Sigmoid colon (tissue), 3 donors: ENCODE results near the gene MAZ.

Source experiments
- CTCF ChIP-seq, 4 experiments: fragments of 450-650 bp in 3 of 4; fragments of 200-600 bp in 1 of 4; IDR thresholded peaks; one replicate each; pipeline ENCODE4 v1.5.1; 2016 to 2019; ENCODE audit warnings: antibody characterized with exemption in 4 of 4, mild to moderate bottlenecking in 3 of 4, moderate library complexity in 2 of 4
- POLR2A ChIP-seq, 2 donors: fragments of 450-650 bp; IDR thresholded peaks; one replicate each; pipeline ENCODE4 v1.6.1; 2016; ENCODE audit warnings: antibody characterized with exemption in 2 of 2, mild to moderate bottlenecking in 2 of 2, moderate library complexity in 2 of 2

DNA sequence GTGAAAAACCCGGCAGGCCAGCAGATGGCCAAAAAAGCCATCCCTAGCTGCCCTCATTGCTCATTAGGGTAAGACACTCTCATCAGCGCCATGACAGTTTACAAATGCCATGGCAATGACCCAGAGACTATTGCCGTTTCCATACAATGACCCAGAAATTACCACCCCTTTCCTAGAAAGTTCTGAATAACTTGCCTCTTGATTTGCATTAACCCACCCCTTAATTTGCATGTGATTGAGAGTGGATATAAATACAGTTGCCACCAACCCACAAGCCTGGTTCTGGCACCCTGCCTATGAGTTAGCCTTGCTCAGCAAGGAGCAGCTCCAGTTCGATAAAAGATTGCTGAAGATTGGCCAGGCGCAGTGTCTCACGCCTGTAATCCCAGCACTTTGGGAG lies 44.4 kb upstream of the MAZ start:
- no peak for TF ChIP-seq POLR2A (IDR thresholded peaks at IDR 0.05)
- no peak for TF ChIP-seq CTCF (IDR thresholded peaks at IDR 0.05)
